ENCODE measurements around the gene CCL27.
A peak's percentile ranks its signal among the peaks of the same experiment; 100 is the strongest.

CCL27 gene

GRCh38 chr9:34634551-34635248 lies 27.8 kb downstream of the CCL27 start:
- no peak for DNase-seq (ENCODE audit: extremely low spot score)
- ChIA-PET CTCF (interaction anchor here (0.6 to 12.1 kb wide), 34 partner anchors 9 to 984 kb away, joined by 3 to 328 read pairs (median 4); partner anchors contain the start of genes CCL27, DCTN3, FAM219A and FANCG), POLR2A (interaction anchor here (1.6 kb wide), 1 partner anchor 14 kb away, joined by 3 read pairs; the partner anchor contains the start of gene DCTN3)
- TF ChIP-seq CTCF (IDR thresholded peaks at IDR 0.05; ENCODE audit: control extremely low read depth, extremely low read depth, low read depth, missing control alignments) = no peak

- ChIA-PET POLR2A (interaction anchor here (1.6 kb wide), 1 partner anchor 14 kb away, joined by 3 read pairs; the partner anchor contains the start of gene DCTN3), CTCF (interaction anchor here (0.6 to 12.1 kb wide), 36 partner anchors 9 to 985 kb away, joined by 3 to 328 read pairs (median 4); partner anchors contain the start of genes CCL27, DCTN3, FAM219A and FANCG)
- peak; percentile 87 for TF ChIP-seq CTCF (IDR thresholded peaks at IDR 0.05; ENCODE audit: control extremely low read depth, extremely low read depth, low read depth, missing control alignments)
- peak; percentile 73 for DNase-seq (ENCODE audit: extremely low spot score)
Measured at GRCh38 chr9:34633851-34634550, 28.5 kb downstream of the CCL27 start.

GRCh38 chr9:34633166-34633565 lies 29.3 kb downstream of the CCL27 start:
- CTCF ChIA-PET = interaction anchor here (0.6 to 12.1 kb wide), 21 partner anchors 8 to 419 kb away, joined by 3 to 328 read pairs (median 8); partner anchors contain the start of genes CCL27, DCTN3, FAM219A and GALT
- DNase-seq (ENCODE audit: extremely low spot score) = no peak
- TF ChIP-seq CTCF (IDR thresholded peaks at IDR 0.05; ENCODE audit: control extremely low read depth, extremely low read depth, low read depth, missing control alignments) = no peak
- POLR2A ChIA-PET = no interaction called here

- POLR2A ChIA-PET = no interaction called here
- TF ChIP-seq CTCF (IDR thresholded peaks at IDR 0.05; ENCODE audit: control extremely low read depth, extremely low read depth, low read depth, missing control alignments) = no peak
- DNase-seq (ENCODE audit: extremely low spot score) = no peak
- CTCF ChIA-PET = interaction anchor here (1.0 to 12.1 kb wide), 7 partner anchors 9 to 83 kb away, joined by 3 to 328 read pairs (median 7); partner anchors contain the start of genes DCTN3, GALT and RPP25L
Measured at GRCh38 chr9:34630402-34631154, 31.9 kb downstream of the CCL27 start.

GRCh38 chr9:34629491-34629808 lies 33.0 kb downstream of the CCL27 start:
- CTCF ChIA-PET = interaction anchor here (1.0 to 12.1 kb wide), 5 partner anchors 9 to 82 kb away, joined by 3 to 328 read pairs (median 7); partner anchors contain the start of genes DCTN3, RPP25L and SIGMAR1
- no peak for TF ChIP-seq CTCF (IDR thresholded peaks at IDR 0.05; ENCODE audit: control extremely low read depth, extremely low read depth, low read depth, missing control alignments)
- POLR2A ChIA-PET = no interaction called here
- no peak for DNase-seq (ENCODE audit: extremely low spot score)

Measured in GM10248 (cell line).